ENCODE data around the gene IFT122.

IFT122 gene

GRCh38 chr3:129560269-129560787 is 120.3 kb downstream of the IFT122 start:
- DNase-seq = no peak

GRCh38 chr3:129560911-129561594 is 121.0 kb downstream of the IFT122 start:
- no peak for DNase-seq

DNA sequence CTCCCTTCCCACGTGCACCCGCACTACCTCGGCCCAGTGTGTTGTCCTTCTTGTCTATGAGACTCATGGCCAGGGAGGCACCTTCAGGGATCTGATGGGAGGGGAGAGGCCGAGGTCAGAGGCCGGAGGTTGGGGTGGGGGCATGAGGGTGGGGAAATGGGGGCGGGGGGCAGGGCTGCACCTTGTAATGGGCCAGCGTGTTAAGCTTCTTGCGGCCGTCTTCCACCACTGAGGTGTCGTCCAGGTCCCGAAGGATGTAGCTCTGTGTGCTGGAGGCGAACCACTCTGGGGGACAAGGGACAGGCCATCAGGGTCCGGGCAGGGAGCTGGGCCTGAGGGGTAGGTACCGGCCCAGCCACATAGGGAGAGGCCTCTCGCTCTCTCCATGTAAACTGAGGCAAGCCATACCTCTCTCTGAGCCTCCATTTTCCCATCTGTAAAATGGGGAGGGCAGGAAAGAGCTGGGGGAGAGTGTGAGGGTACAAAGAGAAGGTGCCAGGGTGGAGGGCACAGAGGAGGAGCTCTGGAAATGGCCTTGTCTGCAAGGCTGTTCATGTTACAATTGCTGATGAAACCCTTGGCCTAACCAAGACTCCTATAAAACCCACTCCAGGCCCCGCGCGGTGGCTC is 121.7 kb downstream of the IFT122 start:
- DNase-seq = no peak

- no peak for DNase-seq
Observed at GRCh38 chr3:129562803-129563202, 122.8 kb downstream of the IFT122 start.

DNA sequence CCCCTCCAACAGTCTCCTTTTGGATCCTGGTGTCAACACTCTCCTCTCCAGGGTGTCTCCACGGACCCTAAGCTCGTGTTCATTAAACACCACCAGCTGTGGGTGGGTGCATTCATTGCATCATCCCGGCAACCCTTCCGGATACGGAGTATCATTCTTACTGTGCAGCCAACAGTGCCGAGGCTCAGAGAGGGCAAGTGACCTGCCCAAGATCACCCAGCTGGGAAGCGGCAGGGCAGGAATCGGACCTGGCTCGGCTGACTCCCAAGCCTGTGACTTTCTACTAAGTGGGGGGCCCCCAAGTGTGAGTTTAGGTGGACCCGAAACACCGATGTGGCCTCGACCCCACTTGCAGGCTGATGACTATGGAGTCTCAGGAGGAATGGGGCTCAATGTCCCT is 123.3 kb downstream of the IFT122 start:
- DNase-seq = no peak

GRCh38 chr3:129563850-129564535 is 124.0 kb downstream of the IFT122 start:
- DNase-seq = no peak

- DNase-seq = no peak
Observed at GRCh38 chr3:129564981-129565644, 125.1 kb downstream of the IFT122 start.

DNA sequence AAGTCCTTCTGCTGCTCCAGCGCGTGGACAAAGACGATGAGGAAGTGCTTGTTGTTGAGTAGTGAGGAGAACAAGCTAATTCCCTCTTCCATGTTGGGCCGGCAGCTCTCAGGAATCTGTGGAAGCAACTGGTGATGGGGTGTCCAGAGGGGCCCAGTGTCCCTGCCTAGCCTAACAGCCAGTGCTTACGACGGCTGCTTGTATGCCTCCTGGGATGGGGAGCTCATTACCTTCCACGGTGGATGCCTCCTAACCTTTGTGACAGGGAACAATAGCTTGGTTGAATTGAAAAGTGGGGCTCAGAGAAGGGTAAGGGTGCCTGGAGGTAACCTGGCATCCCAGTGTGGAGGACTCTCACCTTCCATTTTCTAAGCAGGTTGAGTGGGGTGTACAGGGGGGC is 125.9 kb downstream of the IFT122 start:
- DNase-seq = no peak

- DNase-seq = no peak
Observed at GRCh38 chr3:129567176-129567705, 127.2 kb downstream of the IFT122 start.

DNA sequence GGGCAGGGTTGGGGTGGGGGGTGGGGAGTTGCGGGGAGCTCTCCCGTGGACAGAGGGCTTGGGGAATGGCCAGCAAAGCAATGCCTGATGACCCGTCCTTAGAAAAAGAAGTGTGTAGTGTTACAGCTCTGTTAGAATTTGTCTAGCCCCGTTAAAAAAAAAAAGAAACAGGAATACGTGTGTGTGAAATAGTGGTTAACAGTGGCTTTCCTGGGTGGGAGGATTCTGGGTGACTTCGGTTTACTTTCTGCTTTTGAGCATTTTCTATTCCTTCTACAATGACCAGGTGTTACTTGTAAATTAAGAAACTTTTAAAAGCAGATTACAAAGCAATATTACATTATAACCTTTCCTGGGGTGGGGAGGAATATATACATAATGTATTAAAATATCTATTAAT is 127.9 kb downstream of the IFT122 start:
- DNase-seq = no peak

GRCh38 chr3:129569856-129570255 is 129.8 kb downstream of the IFT122 start:
- DNase-seq = no peak

All from Kasumi-1 (cell line).